CD4-positive, alpha-beta T cell (primary cell): Measurements from ENCODE around the gene AHNAK. TPM values are rescaled to one million over a fixed set of nuclear protein-coding genes. Genes with fewer than 3 reads are reported as not detected.

Source experiments
- ATAC-seq: fragments of 200-7000 bp; cut with Tn5 transposase; one replicate; pipeline ENCODE4 v1.10.0; 2022; ENCODE audit warnings: mild to moderate bottlenecking; ENCODE audit not compliant: poor library complexity
- CTCF ChIA-PET: fragments of 350-600 bp; sonication (Branson Sonifier 250); formaldehyde crosslinking; loops from one replicate; lab custom pipeline; 2021; ENCODE audit warnings: antibody characterized with exemption, inconsistent platforms; lab: Charles Lee
- POLR2A ChIA-PET: fragments of 350-600 bp; sonication (Branson Sonifier 250); formaldehyde crosslinking; loops from one replicate; lab custom pipeline; 2021; ENCODE audit warnings: antibody characterized with exemption, inconsistent platforms; lab: Charles Lee
- DNase-seq, 14 experiments: peaks; one replicate each; pipeline ENCODE4 v3.0.0-alpha.2; 2013 to 2020; ENCODE audit warnings: mixed read lengths in 2 of 14
- H3K27ac ChIP-seq, 2 donors: one replicate each; pipeline versions ENCODE4 v1.5.1 to v1.7.0; 2013; ENCODE audit warnings: low read length in 2 of 2, low read depth in 1 of 2, mild to moderate bottlenecking in 1 of 2
- H3K27me3 ChIP-seq, 2 experiments: 1 replicate in 1 of 2; 2 replicates in 1 of 2; pipeline versions ENCODE4 v1.6.1 to v1.7.0; 2013; ENCODE audit warnings: low read length in 2 of 2, control low read depth in 1 of 2, mild to moderate bottlenecking in 1 of 2, moderate library complexity in 1 of 2; ENCODE audit not compliant: insufficient read depth in 2 of 2, control insufficient read depth in 1 of 2
- H3K36me3 ChIP-seq: one replicate; pipeline ENCODE4 v1.6.1; 2013; ENCODE audit warnings: low read length, control low read depth; ENCODE audit not compliant: insufficient read depth
- H3K4me1 ChIP-seq: one replicate; pipeline ENCODE4 v1.6.1; 2013; ENCODE audit warnings: low read length, control low read depth; ENCODE audit not compliant: insufficient read depth
- H3K4me3 ChIP-seq: one replicate; pipeline ENCODE4 v1.5.1; 2013; ENCODE audit warnings: mild to moderate bottlenecking, low read length, moderate library complexity
- H3K9me3 ChIP-seq, 2 experiments: 1 replicate in 1 of 2; 2 replicates in 1 of 2; pipeline versions ENCODE4 v1.6.1 to v1.7.0; 2013; ENCODE audit warnings: low read length in 2 of 2, mild to moderate bottlenecking in 2 of 2, control low read depth in 1 of 2, moderate library complexity in 1 of 2; ENCODE audit not compliant: control insufficient read depth in 1 of 2, insufficient read depth in 1 of 2
- H3K27ac Mint-ChIP-seq: one replicate; pipeline ENCODE4 v1.8.0; 2020; ENCODE audit warnings: mixed read lengths
- H3K27me3 Mint-ChIP-seq: one replicate; pipeline ENCODE4 v1.8.0; 2021; ENCODE audit warnings: mixed read lengths
- H3K36me3 Mint-ChIP-seq: one replicate; pipeline ENCODE4 v1.8.0; 2021; ENCODE audit warnings: low read depth, mixed read lengths
- H3K4me1 Mint-ChIP-seq: one replicate; pipeline ENCODE4 v1.8.0; 2021; ENCODE audit warnings: low read depth, mixed read lengths
- H3K4me3 Mint-ChIP-seq: one replicate; pipeline ENCODE4 v1.8.0; 2020; ENCODE audit warnings: mild to moderate bottlenecking, mixed read lengths
- H3K9me3 Mint-ChIP-seq: one replicate; pipeline ENCODE4 v1.8.0; 2020; ENCODE audit warnings: mixed read lengths
- CTCF ChIP-seq: fragments of 200-600 bp; IDR thresholded peaks from one replicate; pipeline ENCODE4 v1.8.0; 2022; ENCODE audit warnings: antibody characterized with exemption, mild to moderate bottlenecking
- intact Hi-C, 2 experiments: fragments of 100-400 bp; cut with DNase I in 1 of 2; cut with micrococcal nuclease in 1 of 2; formaldehyde crosslinking; loops; one replicate each; pipeline versions ENCODE4 v1.15.1 to v1.9.0; 2023 to 2025; cut with DNase I, micrococcal nuclease
- total RNA-seq, 174 experiments: library from RNA in 2 of 174; stranded (reverse) in 2 of 174; gene quantifications; one replicate each; pipeline ENCODE4 v1.2.3 and lab custom pipeline; 2021 to 2026

AHNAK gene
- total RNA-seq, 2 experiments from 2014 or later = 320 to 332 TPM

GRCh38 chr11:62402960-62403730, 143.5 kb downstream of the AHNAK start:
- ChIA-PET POLR2A (interaction anchor here (1.1 kb wide), 1 partner anchor 21 kb away, joined by 3 read pairs; no protein-coding TSS in a partner anchor), CTCF (interaction anchor here (0.6 to 1.3 kb wide), 2 partner anchors 95 to 158 kb away, joined by 3 read pairs; no protein-coding TSS in a partner anchor)
- peaks cover 41% of the 10 kb centered on the region for H3K4me1 ChIP-seq
- ATAC-seq (no peak), DNase-seq (no peak)
- peak overlapping the region; percentile 82 for H3K4me3 Mint-ChIP-seq
- H3K36me3 Mint-ChIP-seq = no peaks in the 10 kb centered on the region
- intact Hi-C loops = no loop called here
- H3K27ac ChIP-seq = peak overlapping the region in 1 of 2 donors; percentile 7
- no peaks in the 10 kb centered on the region for H3K9me3 Mint-ChIP-seq
- no peaks in the 10 kb centered on the region for H3K27me3 ChIP-seq
- no peak overlapping the region for H3K4me3 ChIP-seq
- H3K27me3 Mint-ChIP-seq = no peaks in the 10 kb centered on the region
- H3K9me3 ChIP-seq = no peaks in the 10 kb centered on the region
- no peak for TF ChIP-seq CTCF
- H3K4me1 Mint-ChIP-seq = peaks cover 29% of the 10 kb centered on the region
- peak overlapping the region; percentile 77 for H3K27ac Mint-ChIP-seq
- H3K36me3 ChIP-seq = no peaks in the 10 kb centered on the region

GRCh38 chr11:62402226-62402959, 144.2 kb downstream of the AHNAK start:
- Mint-ChIP-seq H3K27ac (peak overlapping the region; percentile 77), H3K36me3 (no peaks in the 10 kb centered on the region), H3K4me3 (peak overlapping the region; percentile 82), H3K4me1 (peaks cover 29% of the 10 kb centered on the region), H3K27me3 (no peaks in the 10 kb centered on the region), H3K9me3 (no peaks in the 10 kb centered on the region)
- DNase-seq (peak; percentile 14 to 81 (median 46)), ATAC-seq (peak; percentile 96)
- Histone ChIP-seq H3K36me3 (no peaks in the 10 kb centered on the region), H3K9me3 (no peaks in the 10 kb centered on the region), H3K27ac (peak overlapping the region; percentile 7 to 66), H3K27me3 (no peaks in the 10 kb centered on the region), H3K4me1 (peaks cover 41% of the 10 kb centered on the region), H3K4me3 (peak overlapping the region; percentile 32)
- intact Hi-C loops = no loop called here
- CTCF ChIA-PET = interaction anchor here (0.8 to 1.3 kb wide), 3 partner anchors 9 to 158 kb away, joined by 3 to 4 read pairs (median 3); no protein-coding TSS in a partner anchor
- POLR2A ChIA-PET = interaction anchor here (0.8 to 1.4 kb wide), 4 partner anchors 172 to 453 kb away, joined by 3 to 5 read pairs (median 4); partner anchors contain the start of genes EEF1G and TUT1
- no peak for TF ChIP-seq CTCF

GRCh38 chr11:62401811-62402210, 144.8 kb downstream of the AHNAK start:
- intact Hi-C loops = no loop called here
- DNase-seq (peak in 1 of 14 experiments; percentile 12), ATAC-seq (no peak)
- Mint-ChIP-seq H3K27me3 (no peaks in the 10 kb centered on the region), H3K36me3 (no peaks in the 10 kb centered on the region), H3K27ac (peak overlapping the region; percentile 77), H3K4me3 (peak overlapping the region; percentile 82), H3K4me1 (peaks cover 29% of the 10 kb centered on the region), H3K9me3 (no peaks in the 10 kb centered on the region)
- Histone ChIP-seq H3K4me1 (peaks cover 41% of the 10 kb centered on the region), H3K27ac (peak overlapping the region in 1 of 2 donors; percentile 66), H3K36me3 (no peaks in the 10 kb centered on the region), H3K9me3 (no peaks in the 10 kb centered on the region), H3K4me3 (peak overlapping the region; percentile 32), H3K27me3 (no peaks in the 10 kb centered on the region)
- POLR2A ChIA-PET = interaction anchor here (0.8 to 1.4 kb wide), 4 partner anchors 172 to 454 kb away, joined by 3 to 5 read pairs (median 4); partner anchors contain the start of genes EEF1G and TUT1
- no peak for TF ChIP-seq CTCF
- CTCF ChIA-PET = interaction anchor here (0.8 to 1.3 kb wide), 3 partner anchors 8 to 159 kb away, joined by 3 to 4 read pairs (median 3); no protein-coding TSS in a partner anchor
